ENCODE results near the gene PPIC.

PPIC gene

DNA sequence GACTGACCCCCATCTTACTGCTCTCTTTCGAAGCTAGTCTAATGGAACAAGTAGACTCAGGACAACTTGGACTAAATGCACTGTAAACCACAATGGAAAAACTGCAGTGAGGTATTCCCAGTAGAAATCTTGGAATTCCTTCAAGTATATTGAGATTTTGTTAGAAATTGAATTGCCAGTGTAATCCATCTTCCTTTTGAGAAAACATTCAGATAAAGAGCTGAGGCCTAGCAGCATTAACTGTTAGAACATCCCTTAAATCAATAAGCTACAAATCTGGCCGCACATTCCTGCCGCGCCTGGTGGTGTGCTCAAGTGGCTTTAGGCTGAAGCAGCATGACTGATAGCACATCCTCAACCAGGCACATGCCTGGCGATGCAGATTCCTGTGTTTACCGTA, 29.3 kb downstream of the PPIC start:
- H2AFZ ChIP-seq (ENCODE audit: low read length): no peak overlapping the region
- no peak for TF ChIP-seq EZH2 (IDR thresholded peaks at IDR 0.05; ENCODE audit: borderline replicate concordance, low read length)
- TF ChIP-seq, protein P1, sequence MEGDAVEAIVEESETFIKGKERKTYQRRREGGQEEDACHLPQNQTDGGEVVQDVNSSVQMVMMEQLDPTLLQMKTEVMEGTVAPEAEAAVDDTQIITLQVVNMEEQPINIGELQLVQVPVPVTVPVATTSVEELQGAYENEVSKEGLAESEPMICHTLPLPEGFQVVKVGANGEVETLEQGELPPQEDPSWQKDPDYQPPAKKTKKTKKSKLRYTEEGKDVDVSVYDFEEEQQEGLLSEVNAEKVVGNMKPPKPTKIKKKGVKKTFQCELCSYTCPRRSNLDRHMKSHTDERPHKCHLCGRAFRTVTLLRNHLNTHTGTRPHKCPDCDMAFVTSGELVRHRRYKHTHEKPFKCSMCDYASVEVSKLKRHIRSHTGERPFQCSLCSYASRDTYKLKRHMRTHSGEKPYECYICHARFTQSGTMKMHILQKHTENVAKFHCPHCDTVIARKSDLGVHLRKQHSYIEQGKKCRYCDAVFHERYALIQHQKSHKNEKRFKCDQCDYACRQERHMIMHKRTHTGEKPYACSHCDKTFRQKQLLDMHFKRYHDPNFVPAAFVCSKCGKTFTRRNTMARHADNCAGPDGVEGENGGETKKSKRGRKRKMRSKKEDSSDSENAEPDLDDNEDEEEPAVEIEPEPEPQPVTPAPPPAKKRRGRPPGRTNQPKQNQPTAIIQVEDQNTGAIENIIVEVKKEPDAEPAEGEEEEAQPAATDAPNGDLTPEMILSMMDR (IDR thresholded peaks at IDR 0.05; ENCODE audit: low read length): no peak
- no peaks in the 10 kb centered on the region for H3K9me3 ChIP-seq (ENCODE audit: low read length)

DNA sequence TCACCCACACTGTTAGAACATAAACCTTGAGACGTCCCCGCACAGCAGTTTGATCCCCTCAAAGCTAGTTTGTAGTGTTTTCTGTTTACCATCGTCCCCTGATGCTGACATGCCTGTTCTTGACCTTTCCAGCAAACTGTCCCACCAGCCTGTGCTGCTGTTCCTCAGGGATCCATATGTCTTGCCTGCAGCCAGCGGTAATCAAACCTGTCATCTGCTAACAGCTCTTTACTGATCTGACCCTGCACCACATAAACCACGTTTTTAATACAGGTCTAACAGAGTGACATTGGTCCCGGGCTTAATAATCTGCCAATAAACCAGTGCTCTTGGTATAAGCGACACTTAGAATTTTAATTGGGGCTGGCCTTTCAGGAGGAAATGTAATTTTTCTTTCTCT, 34.7 kb downstream of the PPIC start:
- Histone ChIP-seq H3K4me1 (ENCODE audit: insufficient read depth, low read length, severe bottlenecking) (no peaks in the 10 kb centered on the region), H3K9me3 (ENCODE audit: low read length) (no peaks in the 10 kb centered on the region), H3K36me3 (ENCODE audit: insufficient read depth, low read length) (no peaks in the 10 kb centered on the region), H3K79me2 (ENCODE audit: insufficient read depth, low read length) (no peaks in the 10 kb centered on the region), H4K20me1 (ENCODE audit: insufficient read depth, low read length) (no peaks in the 10 kb centered on the region), H3K9ac (ENCODE audit: low read length) (no peak overlapping the region), H3F3A (ENCODE audit: insufficient read depth, low read length) (no peaks in the 10 kb centered on the region), H2AFZ (ENCODE audit: low read length) (no peak overlapping the region), H3K27ac (ENCODE audit: low read depth, low read length, poor library complexity, severe bottlenecking) (no peak overlapping the region), H3K4me3 (ENCODE audit: low read depth, low read length, poor library complexity, severe bottlenecking) (no peak overlapping the region), H3K9me2 (ENCODE audit: low read depth, low read length) (no peaks in the 10 kb centered on the region), H3K27me3 (ENCODE audit: insufficient read depth, low read length) (no peaks in the 10 kb centered on the region), H3K4me2 (ENCODE audit: low read length) (no peak overlapping the region)
- TF ChIP-seq EZH2 (IDR thresholded peaks at IDR 0.05; ENCODE audit: borderline replicate concordance, low read length): no peak
- TF ChIP-seq, protein P1 (IDR thresholded peaks at IDR 0.05; ENCODE audit: low read length): no peak

More for the DNA sequence above, 29.3 kb downstream of the PPIC start:
- Histone ChIP-seq H3K27me3 (ENCODE audit: insufficient read depth, low read length) (no peaks in the 10 kb centered on the region), H3K27ac (ENCODE audit: low read depth, low read length, poor library complexity, severe bottlenecking) (no peak overlapping the region), H4K20me1 (ENCODE audit: insufficient read depth, low read length) (no peaks in the 10 kb centered on the region), H3K9me2 (ENCODE audit: low read depth, low read length) (no peaks in the 10 kb centered on the region), H3K79me2 (ENCODE audit: insufficient read depth, low read length) (no peaks in the 10 kb centered on the region), H3K9ac (ENCODE audit: low read length) (no peak overlapping the region), H3F3A (ENCODE audit: insufficient read depth, low read length) (no peaks in the 10 kb centered on the region), H3K36me3 (ENCODE audit: insufficient read depth, low read length) (no peaks in the 10 kb centered on the region), H3K4me1 (ENCODE audit: insufficient read depth, low read length, severe bottlenecking) (no peaks in the 10 kb centered on the region), H3K4me3 (ENCODE audit: low read depth, low read length, poor library complexity, severe bottlenecking) (no peak overlapping the region), H3K4me2 (ENCODE audit: low read length) (no peak overlapping the region)

DNA sequence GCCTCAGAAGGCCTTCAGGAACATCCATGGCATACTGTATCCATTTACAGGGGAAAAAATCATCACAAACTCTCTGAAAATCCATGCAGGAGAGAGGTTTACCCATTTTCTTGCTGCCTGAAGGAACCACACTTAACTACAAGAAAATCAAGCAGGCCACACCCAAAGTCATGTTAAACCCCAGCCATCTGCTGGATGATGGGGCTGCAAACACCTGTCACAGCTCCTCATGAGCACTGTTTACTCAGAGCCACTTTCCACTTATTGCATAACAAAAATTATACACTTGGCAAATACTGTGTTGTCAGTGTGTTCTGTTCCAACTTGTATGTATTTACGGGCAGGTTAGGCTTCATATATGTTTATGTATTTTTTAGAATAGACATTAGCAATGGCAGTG, 35.8 kb downstream of the PPIC start:
- no peak overlapping the region for H3K27ac ChIP-seq (ENCODE audit: low read depth, low read length, poor library complexity, severe bottlenecking)
- no peaks in the 10 kb centered on the region for H3K27me3 ChIP-seq (ENCODE audit: insufficient read depth, low read length)
- H3K9ac ChIP-seq (ENCODE audit: low read length): no peak overlapping the region
- no peaks in the 10 kb centered on the region for H3K4me1 ChIP-seq (ENCODE audit: insufficient read depth, low read length, severe bottlenecking)
- TF ChIP-seq, protein P1 (IDR thresholded peaks at IDR 0.05; ENCODE audit: low read length): no peak
- no peak for TF ChIP-seq EZH2 (IDR thresholded peaks at IDR 0.05; ENCODE audit: borderline replicate concordance, low read length)
- no peak overlapping the region for H3K4me3 ChIP-seq (ENCODE audit: low read depth, low read length, poor library complexity, severe bottlenecking)
- H4K20me1 ChIP-seq (ENCODE audit: insufficient read depth, low read length): no peaks in the 10 kb centered on the region
- no peak overlapping the region for H2AFZ ChIP-seq (ENCODE audit: low read length)
- no peaks in the 10 kb centered on the region for H3F3A ChIP-seq (ENCODE audit: insufficient read depth, low read length)
- H3K79me2 ChIP-seq (ENCODE audit: insufficient read depth, low read length): no peaks in the 10 kb centered on the region
- H3K4me2 ChIP-seq (ENCODE audit: low read length): no peak overlapping the region
- no peaks in the 10 kb centered on the region for H3K9me3 ChIP-seq (ENCODE audit: low read length)
- H3K36me3 ChIP-seq (ENCODE audit: insufficient read depth, low read length): no peaks in the 10 kb centered on the region
- H3K9me2 ChIP-seq (ENCODE audit: low read depth, low read length): no peaks in the 10 kb centered on the region

Measured in OCI-LY1 (cell line).